GM12878 (cell line): ENCODE results near the gene TRERF1. TPM values are rescaled to one million over a fixed set of nuclear protein-coding genes. Genes with fewer than 3 reads are reported as not detected.

ENCODE experiments used
- ATAC-seq: fragments of 200-7000 bp; cut with Tn5 transposase; 3 replicates; pipeline ENCODE4 v1.9.1; 2020; ENCODE audit warnings: mild to moderate bottlenecking, moderate library complexity
- BruUV-seq: library from RNA; stranded (reverse); fragments of 400-500 nt; replicated peaks from 2 replicates; lab custom pipeline; 2021; lab: Mats Ljungman, UMichigan
- CTCF ChIA-PET: fragments of 300-600 bp; sonication (Branson Sonifier 250); formaldehyde crosslinking; extraction: SDS; loops from one replicate; lab custom pipeline; 2021; ENCODE audit warnings: inconsistent platforms; lab: Yijun Ruan, JAX
- POLR2A ChIA-PET: fragments of 350-600 bp; formaldehyde crosslinking; extraction: SDS; loops from one replicate; lab custom pipeline; 2021; ENCODE audit warnings: inconsistent platforms; lab: Charles Lee
- RAD21 ChIA-PET: fragments of 300-600 bp; sonication (Branson Sonifier 250); formaldehyde crosslinking; loops from one replicate; lab custom pipeline; 2023; ENCODE audit warnings: antibody characterized with exemption; ENCODE audit not compliant: unreplicated experiment; lab: Charles Lee
- SMC1A ChIA-PET: fragments of 300-600 bp; sonication (Branson Sonifier 250); formaldehyde crosslinking; loops from one replicate; lab custom pipeline; 2023; ENCODE audit not compliant: unreplicated experiment, uncharacterized antibody; lab: Charles Lee
- DNase-seq: peaks from one replicate; pipeline ENCODE4 v3.0.0-alpha.2; 2011; ENCODE audit warnings: low read depth, low spot score
- FAIRE-seq: peaks from 3 replicates; lab custom pipeline; 2011; peaks lifted over from hg19 to GRCh38; lab: Jason Lieb, UNC
- H2AFZ ChIP-seq: 2 replicates; pipeline ENCODE4 v1.6.0; 2011; ENCODE audit warnings: low read depth, low read length, control low read depth; ENCODE audit not compliant: control insufficient read depth
- H3K27ac ChIP-seq: 2 replicates; pipeline ENCODE4 v1.5.1; 2011; ENCODE audit warnings: control low read depth; ENCODE audit not compliant: control insufficient read depth, insufficient read depth
- H3K27me3 ChIP-seq, 2 experiments: replicated peaks in 1 of 2; 2 replicates each; pipeline versions ENCODE4 v1.6.0 to v1.6.1; 2011; ENCODE audit warnings: low read length in 1 of 2; ENCODE audit not compliant: control insufficient read depth in 2 of 2, insufficient read depth in 2 of 2
- H3K36me3 ChIP-seq, 2 experiments: 2 replicates each; pipeline ENCODE4 v1.5.1; 2011; ENCODE audit warnings: low read length in 1 of 2; ENCODE audit not compliant: control insufficient read depth in 2 of 2, insufficient read depth in 2 of 2
- H3K4me1 ChIP-seq: 2 replicates; pipeline ENCODE4 v1.6.1; 2011; ENCODE audit warnings: mild to moderate bottlenecking, low read length, moderate library complexity, mixed read lengths; ENCODE audit not compliant: control insufficient read depth, insufficient read depth
- H3K4me2 ChIP-seq: 2 replicates; pipeline ENCODE4 v1.6.0; 2011; ENCODE audit warnings: control low read depth; ENCODE audit not compliant: control insufficient read depth, insufficient read depth
- H3K4me3 ChIP-seq: fragments of 200-600 bp; sonication (generic); 2 replicates; pipeline ENCODE4 v1.5.1; 2016
- H3K79me2 ChIP-seq: 2 replicates; pipeline ENCODE4 v1.6.0; 2011; ENCODE audit warnings: low read length; ENCODE audit not compliant: control insufficient read depth, insufficient read depth
- H3K9ac ChIP-seq: 2 replicates; pipeline ENCODE4 v1.8.0; 2011; ENCODE audit warnings: low read length, control low read depth, mixed read lengths; ENCODE audit not compliant: control insufficient read depth, insufficient read depth
- H3K9me3 ChIP-seq: replicated peaks from 3 replicates; pipeline ENCODE4 v1.5.1; 2011; ENCODE audit warnings: mild to moderate bottlenecking, low read length; ENCODE audit not compliant: control insufficient read depth, insufficient read depth
- H4K20me1 ChIP-seq: 2 replicates; pipeline ENCODE4 v1.6.0; 2011; ENCODE audit not compliant: control insufficient read depth, insufficient read depth
- ASH2L ChIP-seq: fragments of 300-600, 200-600 bp; sonication (generic); IDR thresholded peaks from 2 replicates; pipeline ENCODE4 v1.6.1; 2017; ENCODE audit warnings: low read depth, mild to moderate bottlenecking, borderline replicate concordance
- ATF7 ChIP-seq: fragments of 450-650 bp; IDR thresholded peaks from 2 replicates; pipeline ENCODE4 v1.6.1; 2016; ENCODE audit warnings: low read depth, mild to moderate bottlenecking
- CEBPB ChIP-seq, 2 experiments: fragments of 150-350 bp in 1 of 2; IDR thresholded peaks; 2 replicates each; pipeline ENCODE4 v1.6.1; 2012 to 2014; ENCODE audit warnings: low read depth in 2 of 2, low read length in 2 of 2, borderline replicate concordance in 1 of 2, inconsistent platforms in 1 of 2
- MAX ChIP-seq: IDR thresholded peaks from 2 replicates; pipeline ENCODE4 v1.6.1; 2012; ENCODE audit warnings: low read depth, low read length, improper control_type of control experiment
- NFYA ChIP-seq: IDR thresholded peaks from 2 replicates; pipeline ENCODE4 v1.6.1; 2011; ENCODE audit warnings: low read depth, mild to moderate bottlenecking, low read length, improper control_type of control experiment, borderline replicate concordance
- NR2F1 ChIP-seq: fragments of 450-650 bp; conservative IDR thresholded peaks from 2 replicates; pipeline ENCODE4 v1.6.1; 2017; ENCODE audit warnings: mild to moderate bottlenecking
- POLR2AphosphoS2 ChIP-seq: IDR thresholded peaks from 2 replicates; pipeline ENCODE4 v1.6.1; 2011; ENCODE audit warnings: low read depth, mild to moderate bottlenecking, low read length, improper control_type of control experiment, moderate library complexity
- SUPT20H ChIP-seq: IDR thresholded peaks from 2 replicates; pipeline ENCODE4 v1.6.1; 2011; ENCODE audit warnings: low read depth, mild to moderate bottlenecking, low read length, moderate library complexity, borderline replicate concordance; ENCODE audit not compliant: control insufficient read depth
- TARDBP ChIP-seq: IDR thresholded peaks from 2 replicates; pipeline ENCODE4 v1.6.1; 2016; ENCODE audit warnings: borderline replicate concordance
- WGBS: methylation state at CpG from one replicate; pipeline ENCODE4 v1.1.6; 2016; ENCODE audit warnings: low lambda C conversion rate; ENCODE audit not compliant: insufficient replicate concordance, insufficient coverage; ENCODE audit errors: missing lambda C conversion rate; 5-methylcytosine and 5-hydroxymethylcytosine counted together
- in situ Hi-C: fragments of 300-500 bp; cut with MboI; formaldehyde crosslinking; loops from 9 replicates; pipeline ENCODE4 v1.14.3; 2018; ENCODE audit warnings: mixed read lengths
- intact Hi-C: fragments of 100-400 bp; cut with micrococcal nuclease; formaldehyde crosslinking; loops from one replicate; pipeline ENCODE4 v1.14.2; 2022; ENCODE audit not compliant: unreplicated experiment
- polyA plus RNA-seq, 11 experiments: library from polyadenylated mRNA; depleted of rRNA in 4 of 11; unstranded in 6 of 11; stranded (reverse) in 5 of 11; fragments of >200 nt; fragmentation: Nextera tagmentation in 4 of 11; fragmentation: Illumina TruSeq in 1 of 11; extraction: Ambion mirVana in 4 of 11; extraction: Trizol in 1 of 11; gene quantifications; 1 replicate in 1 of 11; 2 replicates in 10 of 11; pipeline versions ENCODE4 v1.2.1 to v1.2.3, GENCODE V29; 2011 to 2016; ENCODE audit warnings: inconsistent platforms in 2 of 11, missing spikeins in 2 of 11, low read depth in 1 of 11
- total RNA-seq, 4 experiments: library from RNA; depleted of rRNA in 3 of 4; stranded (reverse); fragments of >200 nt in 3 of 4; fragmentation: Illumina TruSeq in 1 of 4; extraction: Trizol in 1 of 4; gene quantifications; 2 replicates each; pipeline versions ENCODE4 v1.2.1 to v1.2.3, GENCODE V29; 2013 to 2021
- TF ChIP-seq, protein P1 (sequence below): fragments of 150-350 bp; IDR thresholded peaks from 2 replicates; pipeline ENCODE4 v1.6.1; 2014; ENCODE audit warnings: mild to moderate bottlenecking, low read depth, low read length

The TRERF1 gene
- total and polyA plus RNA-seq, 10 of the 15 experiments (the other 5 are each of a cell fraction or from before 2014, with no cell fraction given): 2.2 to 19.4 (median 7.2) TPM

DNA sequence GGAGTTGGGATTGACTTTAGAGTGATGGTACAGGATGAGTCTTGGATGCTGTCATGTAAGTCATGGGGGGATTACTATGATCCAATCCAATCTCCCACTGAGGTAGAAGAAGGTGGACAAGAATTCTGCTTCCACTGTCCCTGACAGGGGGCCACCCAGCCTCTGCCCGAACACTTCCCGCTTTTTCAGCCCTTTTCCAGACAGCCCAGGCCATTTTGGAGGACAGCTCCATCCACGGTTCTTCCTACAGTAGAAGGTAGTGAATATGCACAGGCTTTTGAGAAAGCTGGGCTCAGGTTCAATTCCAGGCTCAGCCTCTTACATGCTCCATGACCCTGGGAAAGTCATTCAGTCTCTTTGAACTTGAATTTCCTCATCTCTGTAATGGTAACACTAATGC lies 31.0 kb downstream of the TRERF1 start:
- no peak for FAIRE-seq
- in situ Hi-C loops (no loop called here), intact Hi-C loops (no loop called here)
- SMC1A ChIA-PET: interaction anchor here (1.4 to 1.7 kb wide), 3 partner anchors 7 to 127 kb away, joined by 4 to 7 read pairs (median 5); no protein-coding TSS in a partner anchor
- WGBS: 100% methylated on average over 3 of the region's 3 CpGs
- CTCF ChIA-PET: interaction anchor here (0.5 to 1.0 kb wide), 2 partner anchors 115 to 127 kb away, joined by 3 to 4 read pairs; no protein-coding TSS in a partner anchor
- H4K20me1 ChIP-seq: no peaks in the 10 kb centered on the region
- H3K36me3 ChIP-seq: no peaks in the 10 kb centered on the region
- ATAC-seq: no peak
- H3K27ac ChIP-seq: no peak overlapping the region
- no peak overlapping the region for H3K4me2 ChIP-seq
- H3K9me3 ChIP-seq: no peaks in the 10 kb centered on the region
- H3K9ac ChIP-seq: no peak overlapping the region
- H2AFZ ChIP-seq: no peak overlapping the region
- peaks cover 40% of the 10 kb centered on the region for H3K4me1 ChIP-seq
- RAD21 ChIA-PET: interaction anchor here (0.8 kb wide), 1 partner anchor 46 kb away, joined by 3 read pairs; no protein-coding TSS in a partner anchor
- POLR2A ChIA-PET: no interaction called here
- no TSS peak for BruUV-seq
- peaks cover 8% of the 10 kb centered on the region for H3K79me2 ChIP-seq
- no peak for DNase-seq
- H3K27me3 ChIP-seq: no peaks in the 10 kb centered on the region
- no peak overlapping the region for H3K4me3 ChIP-seq
- TF ChIP-seq ATF7 (no peak), POLR2AphosphoS2 (no peak), MAX (no peak), NR2F1 (no peak), CEBPB (IDR thresholded peaks at IDR 0.05; ENCODE audit: borderline replicate concordance in 1 of 2, low read depth in 2 of 2, low read length in 2 of 2) (no peak), ASH2L (no peak), TARDBP (no peak), NFYA (no peak), SUPT20H (no peak)
- TF ChIP-seq, protein P1, sequence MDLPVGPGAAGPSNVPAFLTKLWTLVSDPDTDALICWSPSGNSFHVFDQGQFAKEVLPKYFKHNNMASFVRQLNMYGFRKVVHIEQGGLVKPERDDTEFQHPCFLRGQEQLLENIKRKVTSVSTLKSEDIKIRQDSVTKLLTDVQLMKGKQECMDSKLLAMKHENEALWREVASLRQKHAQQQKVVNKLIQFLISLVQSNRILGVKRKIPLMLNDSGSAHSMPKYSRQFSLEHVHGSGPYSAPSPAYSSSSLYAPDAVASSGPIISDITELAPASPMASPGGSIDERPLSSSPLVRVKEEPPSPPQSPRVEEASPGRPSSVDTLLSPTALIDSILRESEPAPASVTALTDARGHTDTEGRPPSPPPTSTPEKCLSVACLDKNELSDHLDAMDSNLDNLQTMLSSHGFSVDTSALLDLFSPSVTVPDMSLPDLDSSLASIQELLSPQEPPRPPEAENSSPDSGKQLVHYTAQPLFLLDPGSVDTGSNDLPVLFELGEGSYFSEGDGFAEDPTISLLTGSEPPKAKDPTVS: no peak
